Measurements from ENCODE around the gene KBTBD6. TPM values are rescaled to one million over a fixed set of nuclear protein-coding genes. Genes with fewer than 3 reads are reported as not detected.

The KBTBD6 gene
- total RNA-seq, 1 donor from 2014 or later, result 6.0 TPM

DNA sequence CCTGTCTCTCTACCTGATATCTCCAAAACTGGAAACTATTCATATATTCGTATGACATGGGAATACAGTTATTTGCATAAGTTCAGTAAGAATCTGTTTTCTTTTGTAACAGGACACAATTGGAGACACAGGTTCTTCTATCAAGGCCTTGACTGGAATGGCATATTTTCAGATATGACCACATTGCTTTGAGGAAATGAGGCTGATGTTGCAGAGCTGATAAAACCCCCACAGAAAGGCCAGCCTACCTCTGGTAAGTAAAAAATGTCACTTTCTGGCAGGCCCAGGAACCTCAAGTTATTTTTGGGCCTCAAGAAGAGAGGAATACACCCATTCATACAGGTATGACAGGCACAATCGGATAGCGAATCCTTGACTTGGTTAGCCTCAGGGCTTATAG, 29.5 kb upstream of the KBTBD6 start:
- ChIA-PET CTCF (no interaction called here), POLR2A (no interaction called here)
- peaks cover 2% of the 10 kb centered on the region for H3K36me3 Mint-ChIP-seq (ENCODE audit: low read depth)
- no peaks in the 10 kb centered on the region for H3K4me1 Mint-ChIP-seq
- ATAC-seq (ENCODE audit: low read depth) (no peak), DNase-seq (no peak)
- intact Hi-C loops (cut with micrococcal nuclease), result no loop called here
- H3K27ac Mint-ChIP-seq, result no peak overlapping the region
- TF ChIP-seq, protein P1, sequence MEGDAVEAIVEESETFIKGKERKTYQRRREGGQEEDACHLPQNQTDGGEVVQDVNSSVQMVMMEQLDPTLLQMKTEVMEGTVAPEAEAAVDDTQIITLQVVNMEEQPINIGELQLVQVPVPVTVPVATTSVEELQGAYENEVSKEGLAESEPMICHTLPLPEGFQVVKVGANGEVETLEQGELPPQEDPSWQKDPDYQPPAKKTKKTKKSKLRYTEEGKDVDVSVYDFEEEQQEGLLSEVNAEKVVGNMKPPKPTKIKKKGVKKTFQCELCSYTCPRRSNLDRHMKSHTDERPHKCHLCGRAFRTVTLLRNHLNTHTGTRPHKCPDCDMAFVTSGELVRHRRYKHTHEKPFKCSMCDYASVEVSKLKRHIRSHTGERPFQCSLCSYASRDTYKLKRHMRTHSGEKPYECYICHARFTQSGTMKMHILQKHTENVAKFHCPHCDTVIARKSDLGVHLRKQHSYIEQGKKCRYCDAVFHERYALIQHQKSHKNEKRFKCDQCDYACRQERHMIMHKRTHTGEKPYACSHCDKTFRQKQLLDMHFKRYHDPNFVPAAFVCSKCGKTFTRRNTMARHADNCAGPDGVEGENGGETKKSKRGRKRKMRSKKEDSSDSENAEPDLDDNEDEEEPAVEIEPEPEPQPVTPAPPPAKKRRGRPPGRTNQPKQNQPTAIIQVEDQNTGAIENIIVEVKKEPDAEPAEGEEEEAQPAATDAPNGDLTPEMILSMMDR (IDR thresholded peaks at IDR 0.05), result no peak
- no peaks in the 10 kb centered on the region for H3K27me3 Mint-ChIP-seq
- no peak overlapping the region for H3K4me3 Mint-ChIP-seq
- H3K9me3 Mint-ChIP-seq, result peaks cover 4% of the 10 kb centered on the region

DNA sequence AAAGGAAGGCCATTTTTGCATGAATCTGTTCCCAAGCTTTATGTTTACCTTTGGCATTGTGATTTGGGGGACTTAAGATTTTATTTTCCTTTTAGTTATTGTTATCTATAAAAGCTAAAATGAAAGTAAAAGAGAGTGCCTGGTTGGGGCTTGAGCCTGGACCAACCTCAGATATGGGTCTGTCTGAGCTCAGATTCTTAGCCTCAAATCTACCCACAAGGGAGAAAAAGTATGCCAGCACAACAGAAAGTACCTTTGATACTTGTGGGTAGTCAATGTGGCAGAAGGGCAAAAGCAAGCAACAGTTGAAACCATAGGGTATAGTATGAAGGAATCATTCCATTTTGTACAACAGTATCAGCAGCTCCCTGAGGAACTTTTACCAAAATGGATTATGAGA, 26.6 kb upstream of the KBTBD6 start:
- no peak for DNase-seq
- ATAC-seq (ENCODE audit: low read depth), result no peak
- peaks cover 2% of the 10 kb centered on the region for H3K9me3 Mint-ChIP-seq
- H3K27ac Mint-ChIP-seq, result no peak overlapping the region
- no peaks in the 10 kb centered on the region for H3K27me3 Mint-ChIP-seq
- CTCF ChIA-PET, result no interaction called here
- intact Hi-C loops (cut with micrococcal nuclease), result no loop called here
- POLR2A ChIA-PET, result no interaction called here
- H3K4me3 Mint-ChIP-seq, result no peak overlapping the region
- no peaks in the 10 kb centered on the region for H3K36me3 Mint-ChIP-seq (ENCODE audit: low read depth)
- no peaks in the 10 kb centered on the region for H3K4me1 Mint-ChIP-seq
- TF ChIP-seq, protein P1 (IDR thresholded peaks at IDR 0.05), result no peak

DNA sequence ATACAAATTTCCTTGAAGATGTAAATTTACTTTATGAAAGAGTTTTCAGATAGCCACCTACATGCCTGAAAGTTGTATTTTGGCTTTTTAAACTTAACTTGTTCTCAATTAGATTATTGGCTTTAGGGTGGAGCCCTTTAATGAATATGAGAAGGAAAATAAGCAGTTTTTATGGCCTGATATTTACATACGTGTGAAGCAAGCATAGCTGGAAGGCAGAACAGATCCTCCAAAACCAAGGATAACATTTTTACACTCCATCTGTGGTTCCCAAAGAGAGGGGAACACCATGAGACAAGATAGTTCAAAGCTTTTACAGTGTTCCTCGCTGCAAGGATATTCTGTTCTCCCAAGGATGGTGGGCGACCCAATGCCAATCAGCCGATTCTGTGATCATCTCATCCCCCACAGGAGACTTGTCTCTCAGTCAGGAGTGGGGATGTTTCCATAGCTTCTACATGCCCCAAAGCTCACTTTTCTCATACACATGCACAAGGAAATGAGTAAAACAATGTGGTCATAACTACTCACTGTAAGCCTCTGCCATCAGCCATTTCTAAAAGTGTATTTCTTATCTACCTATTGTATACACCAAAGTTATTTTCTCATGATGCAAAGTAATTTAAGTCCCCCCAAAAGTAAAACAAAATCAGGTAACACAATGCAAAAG, 24.6 kb upstream of the KBTBD6 start:
- intact Hi-C loops (cut with micrococcal nuclease), result no loop called here
- CTCF ChIA-PET, result no interaction called here
- ATAC-seq (ENCODE audit: low read depth), result no peak

DNA sequence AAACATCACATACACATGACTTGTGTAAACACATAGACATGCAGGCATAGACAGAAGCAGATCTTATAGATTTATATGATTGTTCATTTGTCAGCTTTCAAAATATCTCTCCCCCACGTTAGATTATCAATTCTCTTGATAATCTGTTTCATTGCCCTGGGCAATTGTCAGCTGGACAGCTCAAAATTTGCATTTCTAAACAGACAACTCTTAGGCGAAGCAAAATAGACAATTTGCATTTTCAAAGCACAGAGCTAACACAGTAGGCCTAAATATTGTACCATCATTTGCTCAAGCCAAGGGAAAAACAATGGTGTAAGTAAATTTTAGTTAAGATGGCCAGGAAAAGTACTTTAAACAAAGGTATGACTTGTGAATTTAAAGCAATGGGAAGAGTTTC, 24.0 kb upstream of the KBTBD6 start:
- Mint-ChIP-seq H3K4me3 (no peak overlapping the region), H3K27me3 (no peaks in the 10 kb centered on the region), H3K27ac (no peak overlapping the region), H3K9me3 (peaks cover 11% of the 10 kb centered on the region), H3K36me3 (ENCODE audit: low read depth) (peaks cover 13% of the 10 kb centered on the region), H3K4me1 (no peaks in the 10 kb centered on the region)
- ChIA-PET CTCF (no interaction called here), POLR2A (no interaction called here)
- ATAC-seq (ENCODE audit: low read depth), result no peak
- TF ChIP-seq, protein P1 (IDR thresholded peaks at IDR 0.05), result no peak
- intact Hi-C loops (cut with micrococcal nuclease), result no loop called here
- no peak for DNase-seq

More for the DNA sequence above, 24.6 kb upstream of the KBTBD6 start:
- Mint-ChIP-seq H3K4me3 (no peak overlapping the region), H3K36me3 (ENCODE audit: low read depth) (peaks cover 8% of the 10 kb centered on the region), H3K9me3 (peaks cover 5% of the 10 kb centered on the region), H3K27ac (no peak overlapping the region), H3K4me1 (no peaks in the 10 kb centered on the region), H3K27me3 (no peaks in the 10 kb centered on the region)
- POLR2A ChIA-PET, result no interaction called here
- TF ChIP-seq, protein P1 (IDR thresholded peaks at IDR 0.05), result no peak
- DNase-seq, result no peak

DNA sequence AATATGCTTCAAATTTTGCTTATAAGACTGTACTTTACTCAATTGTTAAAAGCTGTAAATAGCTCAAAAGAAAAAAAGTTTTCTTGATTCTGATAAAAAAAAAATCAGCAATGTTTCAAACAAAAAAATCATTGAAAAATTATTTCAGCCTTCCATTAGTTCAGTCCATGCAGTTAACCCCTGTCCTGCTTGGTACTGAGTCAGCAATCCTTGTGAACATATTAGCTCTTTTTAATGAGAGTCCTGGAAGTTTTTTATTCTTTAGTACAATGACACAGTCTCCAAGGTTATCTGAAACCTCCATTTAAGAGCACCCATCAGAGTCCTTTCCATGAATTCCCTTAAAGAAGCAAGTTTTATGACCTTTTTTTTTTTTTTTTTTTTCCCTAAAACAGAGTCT, 21.4 kb upstream of the KBTBD6 start:
- Mint-ChIP-seq H3K27ac (no peak overlapping the region), H3K27me3 (no peaks in the 10 kb centered on the region), H3K4me3 (no peak overlapping the region), H3K36me3 (ENCODE audit: low read depth) (peaks cover 38% of the 10 kb centered on the region), H3K4me1 (no peaks in the 10 kb centered on the region), H3K9me3 (peaks cover 31% of the 10 kb centered on the region)
- intact Hi-C loops (cut with micrococcal nuclease), result no loop called here
- POLR2A ChIA-PET, result no interaction called here
- TF ChIP-seq, protein P1 (IDR thresholded peaks at IDR 0.05), result no peak
- ATAC-seq (ENCODE audit: low read depth) (no peak), DNase-seq (no peak)
- CTCF ChIA-PET, result no interaction called here
